Activated CD8-positive, alpha-beta memory T cell treated with anti-CD3 and anti-CD28 coated beads for 4 hours (primary cell): Measurements from ENCODE around the gene FNDC3B.

ENCODE experiments used
- DNase-seq, 2 donors: peaks; one replicate each; pipeline ENCODE4 v3.0.0-alpha.2; 2020; ENCODE audit warnings: low read depth in 2 of 2

FNDC3B gene

GRCh38 chr3:172449466-172450149, 410.2 kb downstream of the FNDC3B start:
- DNase-seq: no peak
